Measurements from ENCODE around the gene INSRR. TPM values are rescaled to one million over a fixed set of nuclear protein-coding genes. Genes with fewer than 3 reads are reported as not detected.

Gene INSRR
- total and polyA plus RNA-seq, 9 of the 15 experiments (the other 6 are each of a cell fraction or from before 2014, with no cell fraction given): 0.03 to 0.18 (median 0.06) TPM; not detected in 3

DNA sequence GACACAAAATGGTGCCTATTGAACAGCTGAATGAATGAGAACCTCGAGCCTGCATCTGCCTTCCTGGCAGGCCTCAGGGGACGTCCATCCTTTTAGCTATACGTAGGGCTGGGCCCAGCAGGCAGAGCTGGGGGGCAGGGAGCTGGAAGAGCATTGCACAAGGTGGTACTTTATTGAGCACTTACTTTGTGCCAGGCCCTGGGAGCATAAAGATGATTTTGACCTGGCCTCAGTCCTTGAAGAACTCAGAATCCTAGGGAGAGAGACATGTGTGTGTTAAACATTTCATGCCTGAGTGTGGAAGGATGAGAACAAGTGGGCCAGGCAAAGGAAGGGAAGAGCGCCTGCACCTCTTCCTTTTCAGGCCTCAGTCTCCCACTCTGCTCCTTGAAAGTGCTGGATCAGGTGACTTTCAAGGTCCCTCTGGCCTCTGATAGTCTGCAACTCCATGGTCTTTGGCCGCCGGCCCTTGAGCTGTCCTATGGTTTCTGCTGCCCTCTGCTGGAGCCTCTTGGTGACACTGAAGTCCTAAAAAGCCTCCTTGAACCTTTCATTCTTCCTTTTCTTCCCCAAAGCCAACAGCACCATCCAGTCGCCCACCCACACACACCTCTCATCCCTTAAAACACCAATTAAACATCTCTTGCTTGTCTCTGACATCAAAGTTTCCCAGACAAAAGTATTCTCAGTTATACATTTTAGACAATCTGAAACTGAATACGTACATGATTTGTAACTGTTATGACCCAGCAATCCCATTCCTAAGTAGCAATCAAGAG, 31.1 kb upstream of the INSRR start (continued):
- TF ChIP-seq SP2 (IDR thresholded peaks at IDR 0.05; ENCODE audit: extremely low read depth, low read depth, low read length, poor library complexity, severe bottlenecking): peak; percentile 65
- peak; percentile 63; the same call in 1 of the 2 replicates for TF ChIP-seq ESRRA (IDR thresholded peaks at IDR 0.05; ENCODE audit: borderline replicate concordance, low read depth)
- TF ChIP-seq PPARD (CRISPR knock-in tag; IDR thresholded peaks at IDR 0.05): no peak
- TF ChIP-seq ZBTB17 (CRISPR knock-in tag; IDR thresholded peaks at IDR 0.05): 0 out of 2 replicates have a peak, but pooled peaks have one; percentile 38
- TF ChIP-seq, protein P1, sequence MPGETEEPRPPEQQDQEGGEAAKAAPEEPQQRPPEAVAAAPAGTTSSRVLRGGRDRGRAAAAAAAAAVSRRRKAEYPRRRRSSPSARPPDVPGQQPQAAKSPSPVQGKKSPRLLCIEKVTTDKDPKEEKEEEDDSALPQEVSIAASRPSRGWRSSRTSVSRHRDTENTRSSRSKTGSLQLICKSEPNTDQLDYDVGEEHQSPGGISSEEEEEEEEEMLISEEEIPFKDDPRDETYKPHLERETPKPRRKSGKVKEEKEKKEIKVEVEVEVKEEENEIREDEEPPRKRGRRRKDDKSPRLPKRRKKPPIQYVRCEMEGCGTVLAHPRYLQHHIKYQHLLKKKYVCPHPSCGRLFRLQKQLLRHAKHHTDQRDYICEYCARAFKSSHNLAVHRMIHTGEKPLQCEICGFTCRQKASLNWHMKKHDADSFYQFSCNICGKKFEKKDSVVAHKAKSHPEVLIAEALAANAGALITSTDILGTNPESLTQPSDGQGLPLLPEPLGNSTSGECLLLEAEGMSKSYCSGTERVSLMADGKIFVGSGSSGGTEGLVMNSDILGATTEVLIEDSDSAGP (CRISPR knock-in tag; IDR thresholded peaks at IDR 0.05): no peak
- TF ChIP-seq ZNF75A (CRISPR knock-in tag; IDR thresholded peaks at IDR 0.05): no peak
- TF ChIP-seq, protein P2, sequence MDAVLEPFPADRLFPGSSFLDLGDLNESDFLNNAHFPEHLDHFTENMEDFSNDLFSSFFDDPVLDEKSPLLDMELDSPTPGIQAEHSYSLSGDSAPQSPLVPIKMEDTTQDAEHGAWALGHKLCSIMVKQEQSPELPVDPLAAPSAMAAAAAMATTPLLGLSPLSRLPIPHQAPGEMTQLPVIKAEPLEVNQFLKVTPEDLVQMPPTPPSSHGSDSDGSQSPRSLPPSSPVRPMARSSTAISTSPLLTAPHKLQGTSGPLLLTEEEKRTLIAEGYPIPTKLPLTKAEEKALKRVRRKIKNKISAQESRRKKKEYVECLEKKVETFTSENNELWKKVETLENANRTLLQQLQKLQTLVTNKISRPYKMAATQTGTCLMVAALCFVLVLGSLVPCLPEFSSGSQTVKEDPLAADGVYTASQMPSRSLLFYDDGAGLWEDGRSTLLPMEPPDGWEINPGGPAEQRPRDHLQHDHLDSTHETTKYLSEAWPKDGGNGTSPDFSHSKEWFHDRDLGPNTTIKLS (IDR thresholded peaks at IDR 0.05; ENCODE audit: borderline replicate concordance, low read depth): peak; percentile 26; the same call in 1 of the 2 replicates
- no peak for TF ChIP-seq SRSF9 (IDR thresholded peaks at IDR 0.05; ENCODE audit: borderline replicate concordance, low read depth, low read length)
- TF ChIP-seq ZFPM2 (CRISPR knock-in tag; IDR thresholded peaks at IDR 0.05): no peak
- TF ChIP-seq ARHGAP35 (IDR thresholded peaks at IDR 0.05; ENCODE audit: partially characterized antibody): peak; percentile 19
- no peak for TF ChIP-seq PTBP1 (IDR thresholded peaks at IDR 0.05; ENCODE audit: low read depth, low read length)
- TF ChIP-seq CC2D1A (IDR thresholded peaks at IDR 0.05): peak; percentile 85; the same call in 1 of the 2 replicates
- TF ChIP-seq MAZ (CRISPR knock-in tag; conservative IDR thresholded peaks at IDR 0.05 in 1 of 2, IDR thresholded peaks at IDR 0.05 in 1 of 2): peak in 1 of 2 experiments; percentile 62; a peak in 2 of 4 replicates
- TF ChIP-seq, protein P3, sequence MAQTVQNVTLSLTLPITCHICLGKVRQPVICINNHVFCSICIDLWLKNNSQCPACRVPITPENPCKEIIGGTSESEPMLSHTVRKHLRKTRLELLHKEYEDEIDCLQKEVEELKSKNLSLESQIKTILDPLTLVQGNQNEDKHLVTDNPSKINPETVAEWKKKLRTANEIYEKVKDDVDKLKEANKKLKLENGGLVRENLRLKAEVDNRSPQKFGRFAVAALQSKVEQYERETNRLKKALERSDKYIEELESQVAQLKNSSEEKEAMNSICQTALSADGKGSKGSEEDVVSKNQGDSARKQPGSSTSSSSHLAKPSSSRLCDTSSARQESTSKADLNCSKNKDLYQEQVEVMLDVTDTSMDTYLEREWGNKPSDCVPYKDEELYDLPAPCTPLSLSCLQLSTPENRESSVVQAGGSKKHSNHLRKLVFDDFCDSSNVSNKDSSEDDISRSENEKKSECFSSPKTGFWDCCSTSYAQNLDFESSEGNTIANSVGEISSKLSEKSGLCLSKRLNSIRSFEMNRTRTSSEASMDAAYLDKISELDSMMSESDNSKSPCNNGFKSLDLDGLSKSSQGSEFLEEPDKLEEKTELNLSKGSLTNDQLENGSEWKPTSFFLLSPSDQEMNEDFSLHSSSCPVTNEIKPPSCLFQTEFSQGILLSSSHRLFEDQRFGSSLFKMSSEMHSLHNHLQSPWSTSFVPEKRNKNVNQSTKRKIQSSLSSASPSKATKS (CRISPR knock-in tag; IDR thresholded peaks at IDR 0.05): no peak
- TF ChIP-seq, protein P4, sequence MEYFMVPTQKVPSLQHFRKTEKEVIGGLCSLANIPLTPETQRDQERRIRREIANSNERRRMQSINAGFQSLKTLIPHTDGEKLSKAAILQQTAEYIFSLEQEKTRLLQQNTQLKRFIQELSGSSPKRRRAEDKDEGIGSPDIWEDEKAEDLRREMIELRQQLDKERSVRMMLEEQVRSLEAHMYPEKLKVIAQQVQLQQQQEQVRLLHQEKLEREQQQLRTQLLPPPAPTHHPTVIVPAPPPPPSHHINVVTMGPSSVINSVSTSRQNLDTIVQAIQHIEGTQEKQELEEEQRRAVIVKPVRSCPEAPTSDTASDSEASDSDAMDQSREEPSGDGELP (CRISPR knock-in tag; IDR thresholded peaks at IDR 0.05; ENCODE audit: borderline replicate concordance): peak; percentile 34; the same call in 1 of the 2 replicates
- no peak for TF ChIP-seq JUN (IDR thresholded peaks at IDR 0.05; ENCODE audit: borderline replicate concordance, low read depth, low read length)
- no peak for TF ChIP-seq JUN (CRISPR knock-in tag; IDR thresholded peaks at IDR 0.05; ENCODE audit: borderline replicate concordance)
- 0 out of 2 replicates have a peak, but pooled peaks have one; percentile 20 for TF ChIP-seq KLF13 (tag; IDR thresholded peaks at IDR 0.05; ENCODE audit: borderline replicate concordance, low read depth)
- 0 out of 2 replicates have a peak, but pooled peaks have one; percentile 30 for TF ChIP-seq SREBF1 (IDR thresholded peaks at IDR 0.05; ENCODE audit: borderline replicate concordance, low read depth, low read length)

All from K562 (cell line).